Activated naive CD8-positive, alpha-beta T cell treated with anti-CD3 and anti-CD28 coated beads, Interleukin-2, amount 10 ng/mL, durations not matched to agents 7 days and 5 days (primary cell): Measurements from ENCODE around the gene ITGA4. TPM values are rescaled to one million over a fixed set of nuclear protein-coding genes. Genes with fewer than 3 reads are reported as not detected.
A peak's percentile ranks its signal among the peaks of the same experiment; 100 is the strongest.

Experiments used
- ATAC-seq: fragments of 150-1000 bp; cut with Tn5 transposase; one replicate; pipeline ENCODE4 v1.10.0; 2021; ENCODE audit warnings: low read depth, moderate library complexity
- POLR2A ChIA-PET: fragments of 350-600 bp; sonication (Branson Sonifier 250); formaldehyde crosslinking; loops from one replicate; lab custom pipeline; 2021; ENCODE audit warnings: antibody characterized with exemption; lab: Charles Lee
- DNase-seq: peaks from one replicate; pipeline ENCODE4 v3.0.0; 2021
- H3K27ac Mint-ChIP-seq: one replicate; pipeline ENCODE4 v1.8.0; 2022; ENCODE audit warnings: mild to moderate bottlenecking, mixed read lengths
- H3K27me3 Mint-ChIP-seq: one replicate; pipeline ENCODE4 v1.8.0; 2022; ENCODE audit warnings: mild to moderate bottlenecking, moderate library complexity, mixed read lengths
- H3K36me3 Mint-ChIP-seq: one replicate; pipeline ENCODE4 v1.8.0; 2021; ENCODE audit warnings: mild to moderate bottlenecking, mixed read lengths
- H3K4me1 Mint-ChIP-seq: one replicate; pipeline ENCODE4 v1.8.0; 2021; ENCODE audit warnings: mixed read lengths
- H3K4me3 Mint-ChIP-seq: one replicate; pipeline ENCODE4 v1.8.0; 2022; ENCODE audit warnings: mild to moderate bottlenecking, moderate library complexity, mixed read lengths
- H3K9me3 Mint-ChIP-seq: one replicate; pipeline ENCODE4 v1.8.0; 2021; ENCODE audit warnings: mixed read lengths
- total RNA-seq, 2 experiments: library from RNA; stranded (reverse); gene quantifications; one replicate each; pipeline ENCODE4 v1.2.3, GENCODE V29; 2021

ITGA4 gene
- total RNA-seq, 2 experiments from 2014 or later, result 216 to 227 TPM

- H3K36me3 Mint-ChIP-seq, result peaks cover 46% of the 10 kb centered on the region
- H3K4me3 Mint-ChIP-seq, result no peak overlapping the region
- H3K4me1 Mint-ChIP-seq, result peaks cover 7% of the 10 kb centered on the region
- H3K27ac Mint-ChIP-seq, result no peak overlapping the region
- POLR2A ChIA-PET, result no interaction called here
- ATAC-seq (no peak), DNase-seq (no peak)
- H3K27me3 Mint-ChIP-seq, result no peaks in the 10 kb centered on the region
- no peaks in the 10 kb centered on the region for H3K9me3 Mint-ChIP-seq
Observed at GRCh38 chr2:181484851-181485637, 27.9 kb downstream of the ITGA4 start.

DNA sequence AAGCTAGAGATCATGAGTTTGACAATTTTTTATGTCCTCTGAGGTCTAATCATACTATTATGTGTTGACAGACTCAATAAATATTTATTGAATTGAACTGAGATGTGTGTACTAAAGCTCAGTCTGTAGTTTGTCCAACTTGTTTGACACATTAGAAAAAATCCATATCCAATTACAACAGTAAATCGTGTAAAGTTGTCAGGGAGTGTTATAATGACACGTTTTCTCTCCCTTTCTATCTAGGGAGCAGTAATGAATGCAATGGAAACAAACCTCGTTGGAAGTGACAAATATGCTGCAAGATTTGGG is 28.4 kb downstream of the ITGA4 start:
- ATAC-seq (no peak), DNase-seq (no peak)
- Mint-ChIP-seq H3K27ac (no peak overlapping the region), H3K9me3 (no peaks in the 10 kb centered on the region), H3K27me3 (no peaks in the 10 kb centered on the region), H3K4me1 (peaks cover 7% of the 10 kb centered on the region), H3K36me3 (peaks cover 48% of the 10 kb centered on the region), H3K4me3 (no peak overlapping the region)
- POLR2A ChIA-PET, result no interaction called here

DNA sequence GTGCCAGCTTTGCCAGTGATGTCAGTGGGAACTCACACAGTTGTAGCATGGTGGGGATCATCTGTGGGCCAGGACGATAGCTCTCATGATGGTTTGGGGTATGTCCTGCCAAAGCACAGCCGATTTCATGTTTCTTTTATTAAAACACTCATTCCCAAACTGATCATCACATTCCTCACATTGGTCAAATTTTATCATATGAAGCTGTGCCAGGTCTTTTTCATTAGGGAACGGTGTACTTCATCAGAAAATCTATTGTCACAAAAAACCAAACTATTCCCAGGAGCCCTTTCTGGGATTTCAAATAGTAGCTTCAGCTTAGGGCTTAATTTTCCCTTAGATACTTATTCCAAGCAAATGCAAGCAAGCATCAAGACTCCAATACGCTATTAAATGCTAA is 42.0 kb downstream of the ITGA4 start:
- Mint-ChIP-seq H3K27me3 (no peaks in the 10 kb centered on the region), H3K4me3 (no peak overlapping the region), H3K36me3 (peaks cover 31% of the 10 kb centered on the region), H3K4me1 (no peaks in the 10 kb centered on the region), H3K9me3 (no peaks in the 10 kb centered on the region), H3K27ac (no peak overlapping the region)
- no peak for DNase-seq
- no peak for ATAC-seq
- POLR2A ChIA-PET, result no interaction called here

DNA sequence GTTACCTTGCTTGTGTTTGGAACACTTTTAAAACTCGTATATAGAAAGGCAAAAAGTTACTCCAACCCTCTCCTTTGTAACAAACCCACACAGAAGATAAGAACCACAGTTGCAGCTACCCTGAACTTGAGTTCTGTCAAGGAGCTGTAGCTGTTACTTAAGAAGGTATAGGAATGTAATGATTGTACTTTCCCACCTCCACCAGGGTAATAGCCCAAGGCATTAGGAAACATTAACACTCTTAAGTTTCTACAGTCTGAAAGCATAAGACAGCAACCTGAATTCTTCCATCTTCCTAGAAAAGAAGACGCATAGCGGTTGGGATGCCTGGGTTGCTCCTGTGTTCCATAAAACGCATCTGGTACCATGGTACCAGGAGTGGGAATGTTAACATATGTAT is 43.0 kb downstream of the ITGA4 start:
- no peak for DNase-seq
- Mint-ChIP-seq H3K4me1 (no peaks in the 10 kb centered on the region), H3K36me3 (peaks cover 31% of the 10 kb centered on the region), H3K27ac (no peak overlapping the region), H3K9me3 (no peaks in the 10 kb centered on the region), H3K4me3 (no peak overlapping the region), H3K27me3 (no peaks in the 10 kb centered on the region)
- ATAC-seq, result no peak
- POLR2A ChIA-PET, result no interaction called here

DNA sequence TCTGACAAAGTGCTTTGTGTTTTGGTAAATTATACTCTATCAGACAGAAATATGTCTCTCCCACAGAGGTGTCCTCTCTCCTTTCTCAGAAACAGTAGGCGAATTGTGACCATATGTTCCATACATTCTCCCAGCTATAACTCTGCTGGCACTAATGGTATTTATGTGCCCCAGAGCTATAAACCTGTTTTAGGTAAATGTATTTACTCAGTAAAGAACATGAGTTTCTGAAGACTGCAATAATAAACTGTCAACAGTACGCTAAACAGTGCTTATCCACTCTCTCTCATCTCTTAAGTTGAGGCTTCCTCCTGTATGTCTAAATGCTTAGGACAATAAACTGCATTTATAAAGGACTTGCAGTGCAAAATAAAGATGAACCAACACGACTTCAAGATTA is 58.5 kb downstream of the ITGA4 start:
- no peak for DNase-seq
- Mint-ChIP-seq H3K4me1 (peaks cover 26% of the 10 kb centered on the region), H3K36me3 (peaks cover 49% of the 10 kb centered on the region), H3K27ac (no peak overlapping the region), H3K4me3 (no peak overlapping the region), H3K27me3 (no peaks in the 10 kb centered on the region), H3K9me3 (no peaks in the 10 kb centered on the region)
- ATAC-seq, result no peak
- POLR2A ChIA-PET, result no interaction called here

DNA sequence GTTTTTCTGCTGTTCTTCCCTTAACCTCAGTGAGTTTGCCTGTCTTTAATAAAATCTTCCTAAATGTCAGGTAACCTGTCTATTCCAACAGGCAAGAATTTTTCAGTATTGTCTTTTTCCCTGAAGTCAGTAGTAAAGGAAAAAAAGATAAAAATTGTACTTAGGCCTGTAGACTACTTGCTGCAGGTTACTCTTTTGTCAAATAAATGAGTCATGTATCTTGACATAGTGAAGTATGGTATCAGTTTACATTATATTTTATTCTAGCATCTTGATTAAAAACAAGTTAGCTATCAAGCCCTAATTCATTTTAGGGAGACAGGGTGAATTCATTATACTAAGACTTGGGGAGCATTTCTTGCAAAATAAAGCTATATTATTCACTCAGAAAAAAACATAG is 59.8 kb downstream of the ITGA4 start:
- Mint-ChIP-seq H3K27me3 (no peaks in the 10 kb centered on the region), H3K27ac (no peak overlapping the region), H3K36me3 (peaks cover 42% of the 10 kb centered on the region), H3K4me3 (no peak overlapping the region), H3K9me3 (no peaks in the 10 kb centered on the region), H3K4me1 (peaks cover 26% of the 10 kb centered on the region)
- POLR2A ChIA-PET, result no interaction called here
- DNase-seq (no peak), ATAC-seq (no peak)

- Mint-ChIP-seq H3K36me3 (peaks cover 38% of the 10 kb centered on the region), H3K4me1 (peaks cover 26% of the 10 kb centered on the region), H3K9me3 (no peaks in the 10 kb centered on the region), H3K27me3 (no peaks in the 10 kb centered on the region), H3K27ac (peak overlapping the region; percentile 30), H3K4me3 (peak overlapping the region; percentile 10)
- DNase-seq (no peak), ATAC-seq (peak; percentile 51)
- POLR2A ChIA-PET, result no interaction called here
Observed at GRCh38 chr2:181517685-181518301, 60.6 kb downstream of the ITGA4 start.

DNA sequence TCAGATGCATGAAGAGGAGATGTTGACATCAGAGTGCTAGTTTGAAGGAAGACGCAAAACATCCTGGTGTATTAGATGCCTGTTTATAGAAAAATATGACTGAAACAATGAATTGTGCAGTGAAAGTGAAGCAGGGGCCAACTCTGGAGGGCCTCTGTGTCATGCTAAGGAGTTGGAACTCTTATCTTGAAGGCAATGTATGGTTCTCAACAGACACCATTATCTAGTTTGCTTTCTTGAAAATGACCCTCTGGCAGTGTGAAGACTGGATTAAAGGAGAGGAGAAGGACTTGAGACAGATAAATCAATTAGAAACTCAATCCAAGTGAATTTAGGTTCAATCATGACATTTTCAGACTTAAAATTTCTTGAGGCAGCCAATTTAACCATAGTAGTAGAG is 63.1 kb downstream of the ITGA4 start:
- DNase-seq, result no peak
- POLR2A ChIA-PET, result no interaction called here
- peaks cover 24% of the 10 kb centered on the region for H3K36me3 Mint-ChIP-seq
- H3K4me3 Mint-ChIP-seq, result no peak overlapping the region
- H3K27ac Mint-ChIP-seq, result peak overlapping the region; percentile 8
- no peaks in the 10 kb centered on the region for H3K9me3 Mint-ChIP-seq
- peaks cover 24% of the 10 kb centered on the region for H3K4me1 Mint-ChIP-seq
- ATAC-seq, result no peak
- no peaks in the 10 kb centered on the region for H3K27me3 Mint-ChIP-seq

- ATAC-seq (no peak), DNase-seq (no peak)
- no peaks in the 10 kb centered on the region for H3K4me1 Mint-ChIP-seq
- POLR2A ChIA-PET, result no interaction called here
- H3K36me3 Mint-ChIP-seq, result peaks cover 31% of the 10 kb centered on the region
- no peak overlapping the region for H3K4me3 Mint-ChIP-seq
- no peak overlapping the region for H3K27ac Mint-ChIP-seq
- no peaks in the 10 kb centered on the region for H3K27me3 Mint-ChIP-seq
- no peaks in the 10 kb centered on the region for H3K9me3 Mint-ChIP-seq
Observed at GRCh38 chr2:181523756-181524155, 66.6 kb downstream of the ITGA4 start.

DNA sequence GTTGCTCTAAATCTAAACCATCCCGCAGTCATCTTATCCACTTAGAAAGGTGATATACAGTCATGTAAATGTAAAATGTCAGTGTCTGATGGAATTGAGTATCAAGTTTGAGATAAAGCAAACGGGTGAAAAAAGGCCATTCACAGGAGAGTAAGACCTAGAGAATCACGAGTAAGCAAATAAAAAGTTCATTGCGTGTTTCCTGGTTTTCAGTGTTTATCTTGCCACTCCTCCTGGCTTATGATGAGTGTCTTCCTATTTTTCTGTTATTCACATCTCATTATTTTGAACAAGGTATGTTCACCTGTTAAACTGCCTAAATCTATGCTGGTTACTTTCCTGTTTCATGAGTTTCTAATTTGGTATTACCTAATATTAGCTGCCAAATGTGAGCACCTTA is 68.8 kb downstream of the ITGA4 start:
- no peaks in the 10 kb centered on the region for H3K27me3 Mint-ChIP-seq
- ATAC-seq (no peak), DNase-seq (no peak)
- peaks cover 38% of the 10 kb centered on the region for H3K36me3 Mint-ChIP-seq
- H3K4me1 Mint-ChIP-seq, result no peaks in the 10 kb centered on the region
- no peaks in the 10 kb centered on the region for H3K9me3 Mint-ChIP-seq
- POLR2A ChIA-PET, result no interaction called here
- H3K4me3 Mint-ChIP-seq, result no peak overlapping the region
- no peak overlapping the region for H3K27ac Mint-ChIP-seq

DNA sequence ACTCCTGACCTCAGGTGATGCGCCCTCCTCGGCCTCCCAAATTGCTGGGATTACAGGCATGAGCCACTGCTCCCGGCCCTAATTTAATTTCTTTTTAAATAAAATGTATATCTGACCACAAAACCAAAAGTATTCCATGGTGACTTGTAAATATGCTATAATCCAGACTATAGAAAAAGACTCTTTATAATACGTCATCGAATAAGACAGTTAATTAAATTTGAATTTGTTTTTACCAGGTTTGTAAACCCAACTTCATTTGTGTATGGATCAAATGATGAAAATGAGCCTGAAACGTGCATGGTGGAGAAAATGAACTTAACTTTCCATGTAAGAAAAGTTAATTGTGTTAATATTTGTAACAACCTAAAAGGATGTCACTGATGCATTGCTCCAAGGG is 69.9 kb downstream of the ITGA4 start:
- no peak overlapping the region for H3K4me3 Mint-ChIP-seq

GRCh38 chr2:181528441-181528840 is 71.3 kb downstream of the ITGA4 start:
- Mint-ChIP-seq H3K9me3 (no peaks in the 10 kb centered on the region), H3K27me3 (no peaks in the 10 kb centered on the region), H3K27ac (no peak overlapping the region), H3K4me3 (no peak overlapping the region), H3K4me1 (no peaks in the 10 kb centered on the region), H3K36me3 (peaks cover 47% of the 10 kb centered on the region)
- ATAC-seq, result no peak
- POLR2A ChIA-PET, result no interaction called here
- no peak for DNase-seq

More for the DNA sequence above, 69.9 kb downstream of the ITGA4 start:
- Mint-ChIP-seq H3K27me3 (no peaks in the 10 kb centered on the region), H3K36me3 (peaks cover 45% of the 10 kb centered on the region), H3K4me1 (no peaks in the 10 kb centered on the region), H3K9me3 (no peaks in the 10 kb centered on the region), H3K27ac (no peak overlapping the region)
- DNase-seq (no peak), ATAC-seq (no peak)
- POLR2A ChIA-PET, result no interaction called here

GRCh38 chr2:181536730-181537129 is 79.5 kb downstream of the ITGA4 start:
- H3K27me3 Mint-ChIP-seq, result no peaks in the 10 kb centered on the region

GRCh38 chr2:181540421-181540820 is 83.2 kb downstream of the ITGA4 start:
- no peak overlapping the region for H3K27ac Mint-ChIP-seq
- no peak for ATAC-seq
- POLR2A ChIA-PET, result no interaction called here

More at GRCh38 chr2:181536730-181537129, 79.5 kb downstream of the ITGA4 start:
- DNase-seq (no peak), ATAC-seq (no peak)
- Mint-ChIP-seq H3K36me3 (peaks cover 66% of the 10 kb centered on the region), H3K9me3 (no peaks in the 10 kb centered on the region), H3K4me1 (peaks cover 2% of the 10 kb centered on the region), H3K4me3 (no peak overlapping the region), H3K27ac (no peak overlapping the region)
- POLR2A ChIA-PET, result no interaction called here

More at GRCh38 chr2:181540421-181540820, 83.2 kb downstream of the ITGA4 start:
- no peaks in the 10 kb centered on the region for H3K9me3 Mint-ChIP-seq
- DNase-seq, result no peak
- no peak overlapping the region for H3K4me3 Mint-ChIP-seq
- H3K36me3 Mint-ChIP-seq, result peaks cover 50% of the 10 kb centered on the region
- H3K4me1 Mint-ChIP-seq, result no peaks in the 10 kb centered on the region
- H3K27me3 Mint-ChIP-seq, result no peaks in the 10 kb centered on the region
